Left renal cortex interstitium (tissue), 4 donors: ENCODE data around the gene CLDN8. TPM values are rescaled to one million over a fixed set of nuclear protein-coding genes. Genes with fewer than 3 reads are reported as not detected.

Experiments used
- DNase-seq, 4 donors: peaks; one replicate each; pipeline ENCODE4 v3.0.0-alpha.2; 2013; ENCODE audit warnings: low read depth in 4 of 4, low spot score in 2 of 4, missing footprints in 1 of 4
- polyA plus RNA-seq, 4 donors: library from polyadenylated mRNA; unstranded; fragments of 120-200 nt; gene quantifications; one replicate each; pipeline ENCODE4 v1.2.1, GENCODE V29; 2013; ENCODE audit not compliant: insufficient read length in 4 of 4

CLDN8 gene
- polyA plus RNA-seq, 4 donors: 42.1 to 110 (median 60.0) TPM

GRCh38 chr21:30206551-30207251 is 9.2 kb downstream of the CLDN8 start:
- no peak for DNase-seq

DNA sequence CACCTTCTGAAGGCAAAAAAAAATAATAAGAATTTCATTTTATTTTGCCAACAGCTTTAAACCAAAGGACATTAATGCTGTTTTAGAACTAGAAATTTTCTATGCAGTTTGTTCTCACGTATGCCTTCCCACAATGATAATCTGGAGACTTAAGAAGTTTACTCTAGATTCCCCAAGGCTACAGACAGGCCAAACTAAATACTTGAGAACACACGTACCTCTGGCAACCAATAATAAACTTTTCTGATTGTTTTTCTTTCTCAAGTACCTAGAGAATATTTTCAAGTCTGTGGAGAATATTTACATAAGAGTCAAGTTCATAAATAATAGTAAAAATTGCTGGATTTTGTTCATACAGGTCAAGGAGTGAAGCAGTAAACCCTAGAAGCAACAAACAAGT is 15.9 kb downstream of the CLDN8 start:
- no peak for DNase-seq

- peak in 1 of 4 donors; percentile 23 for DNase-seq
Observed at GRCh38 chr21:30194701-30195299, 21.1 kb downstream of the CLDN8 start.

- no peak for DNase-seq
Observed at GRCh38 chr21:30193201-30193600, 22.7 kb downstream of the CLDN8 start.

- no peak for DNase-seq
Observed at GRCh38 chr21:30190554-30190953, 25.3 kb downstream of the CLDN8 start.

- no peak for DNase-seq
Observed at GRCh38 chr21:30189773-30190172, 26.1 kb downstream of the CLDN8 start.

GRCh38 chr21:30186242-30186641 is 29.7 kb downstream of the CLDN8 start:
- DNase-seq: no peak

GRCh38 chr21:30168086-30168485 is 47.8 kb downstream of the CLDN8 start:
- no peak for DNase-seq

GRCh38 chr21:30166705-30167104 is 49.2 kb downstream of the CLDN8 start, which contains the start of gene CLDN17:
TSS of gene CLDN17 (minus strand) at chr21:30166805. CDS start at chr21:30166617, 188 bp downstream.
- no peak for DNase-seq

DNA sequence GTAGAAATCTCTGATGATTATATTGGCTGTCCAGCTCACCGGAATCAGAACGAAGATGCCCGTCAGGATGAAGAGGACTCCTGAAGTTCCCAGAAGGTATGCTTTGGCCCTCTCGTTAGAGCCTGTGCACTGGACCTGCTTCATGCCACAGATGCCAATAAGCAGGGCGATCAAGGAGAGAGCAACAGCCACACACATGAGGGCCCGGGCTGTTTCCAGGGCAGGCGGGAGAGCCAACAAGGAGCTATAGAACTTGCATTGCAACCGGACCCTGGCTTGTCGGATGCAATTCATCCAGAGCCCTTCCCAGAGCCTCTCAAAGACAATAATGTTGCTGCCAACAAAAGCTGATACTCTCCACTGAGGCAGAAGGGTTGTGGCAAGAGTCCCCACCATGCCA is 49.7 kb downstream of the CLDN8 start:
- no peak for DNase-seq

DNA sequence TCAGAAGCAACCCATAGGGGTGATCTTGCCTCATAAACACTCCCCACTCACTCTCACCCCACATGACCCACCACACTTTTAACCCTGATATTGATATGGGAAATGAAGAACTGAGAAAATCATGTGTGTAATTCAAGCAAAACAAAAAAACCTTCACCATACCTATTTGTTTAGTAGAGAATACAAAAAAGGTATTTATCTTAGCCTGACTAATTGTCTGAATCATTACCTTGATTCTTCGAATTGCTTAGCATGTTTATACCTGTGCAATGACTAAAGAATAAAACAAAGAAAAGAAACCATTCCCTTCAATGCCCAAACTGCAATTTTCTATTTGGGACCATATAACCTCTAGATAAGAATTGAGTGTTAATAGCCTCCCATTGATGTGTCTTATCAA is 51.1 kb downstream of the CLDN8 start:
- DNase-seq: no peak

Other genes starting within 250 kb of the CLDN8 start
- gene CLDN17, start 49.3 kb downstream of the CLDN8 start, polyA plus RNA-seq: not detected
- not detected for gene KRTAP24-1, start 66.9 kb upstream of the CLDN8 start, polyA plus RNA-seq
- gene KRTAP25-1, start 73.4 kb upstream of the CLDN8 start, polyA plus RNA-seq: not detected
- not detected for gene KRTAP26-1, start 104.2 kb upstream of the CLDN8 start, polyA plus RNA-seq
- gene KRTAP27-1, start 121.6 kb upstream of the CLDN8 start, polyA plus RNA-seq: not detected
- not detected for gene KRTAP23-1, start 132.5 kb upstream of the CLDN8 start, polyA plus RNA-seq
- gene KRTAP13-2, start 156.2 kb upstream of the CLDN8 start, polyA plus RNA-seq: not detected
- gene KRTAP13-1, start 179.9 kb upstream of the CLDN8 start, polyA plus RNA-seq: not detected
- gene KRTAP13-3, start 209.8 kb upstream of the CLDN8 start, polyA plus RNA-seq: not detected
- gene KRTAP13-4, start 214.1 kb upstream of the CLDN8 start, polyA plus RNA-seq: not detected
- gene KRTAP15-1, start 224.2 kb upstream of the CLDN8 start, polyA plus RNA-seq: not detected